Measurements from ENCODE around the gene ERLEC1. TPM values are rescaled to one million over a fixed set of nuclear protein-coding genes. Genes with fewer than 3 reads are reported as not detected.

Gene ERLEC1
- total RNA-seq, 1 experiment from 2014 or later = 21.6 TPM

- no peak overlapping the region for H3K56ac ChIP-seq (ENCODE audit: insufficient read length, low read depth, low read length)
- no peak overlapping the region for H3K9ac ChIP-seq (ENCODE audit: extremely low read depth, insufficient read length, low read length)
- no peak overlapping the region for H3T11ph ChIP-seq (ENCODE audit: low read length)
- H3K27me3 ChIP-seq (ENCODE audit: insufficient read depth, low read length) = no peaks in the 10 kb centered on the region
- Mint-ChIP-seq H3K4me3 (no peak overlapping the region), H3K4me1 (peaks cover 0 to 8% of the 10 kb centered on the region in 2 experiments; a peak in 2 of 4 replicates), H3K27ac (no peak overlapping the region), H3K27me3 (ENCODE audit: low read depth) (no peaks in the 10 kb centered on the region), H3K36me3 (ENCODE audit: insufficient read depth in 1 of 3, low read depth in 3 of 3) (peaks cover 3 to 35% (median 33%) of the 10 kb centered on the region in 3 experiments), H3K9me3 (no peaks in the 10 kb centered on the region)
- no peak for TF ChIP-seq CTCF (conservative IDR thresholded peaks at IDR 0.05)
- H2BK120ac ChIP-seq (ENCODE audit: low read depth, low read length, poor library complexity, severe bottlenecking) = no peak overlapping the region
- no peak overlapping the region for H4K5ac ChIP-seq (ENCODE audit: insufficient read length, low read depth, low read length)
- no CpG with 5 or more reads among the region's 1 CpG for WGBS (ENCODE audit: extremely low coverage, insufficient read length, low lambda C conversion rate)
- no peak overlapping the region for H2BK15ac ChIP-seq (ENCODE audit: low read depth, low read length)
- no peak overlapping the region for H3K4me2 ChIP-seq (ENCODE audit: insufficient read depth, insufficient read length, low read length)
- H2BK5ac ChIP-seq (ENCODE audit: insufficient read length, low read length) = no peak overlapping the region
- no peak for DNase-seq
- H3K79me1 ChIP-seq (ENCODE audit: insufficient read depth, low read depth, low read length, poor library complexity, severe bottlenecking) = no peaks in the 10 kb centered on the region
- H2BK12ac ChIP-seq (ENCODE audit: insufficient read length, low read depth, low read length) = no peak overlapping the region
- no peak overlapping the region for H3K27ac ChIP-seq (ENCODE audit: insufficient read length, low read depth, low read length)
- H3K79me2 ChIP-seq (ENCODE audit: insufficient read depth, low read length) = no peaks in the 10 kb centered on the region
- H3K18ac ChIP-seq (ENCODE audit: insufficient read length, low read depth, low read length) = no peak overlapping the region
- no peaks in the 10 kb centered on the region for H3K9me3 ChIP-seq (ENCODE audit: control insufficient read depth, low read depth, low read length)
- H4K91ac ChIP-seq (ENCODE audit: insufficient read length, low read depth, low read length) = no peak overlapping the region
- H3K4me1 ChIP-seq (ENCODE audit: insufficient read depth, low read length) = no peaks in the 10 kb centered on the region
- H2BK20ac ChIP-seq (ENCODE audit: low read depth, low read length, poor library complexity, severe bottlenecking) = no peak overlapping the region
- no peak overlapping the region for H2AK5ac ChIP-seq (ENCODE audit: insufficient read length, low read length)
- H2AFZ ChIP-seq (ENCODE audit: low read length) = no peak overlapping the region
- H3K14ac ChIP-seq (ENCODE audit: insufficient read depth, low read length) = no peak overlapping the region
- no peak overlapping the region for H3K23ac ChIP-seq (ENCODE audit: insufficient read length, low read depth, low read length)
- no peak overlapping the region for H4K8ac ChIP-seq (replicated peaks; ENCODE audit: insufficient read length, low read depth, low read length)
- no peak overlapping the region for H3K4ac ChIP-seq (ENCODE audit: low read depth, low read length)
- no peaks in the 10 kb centered on the region for H3K23me2 ChIP-seq (ENCODE audit: insufficient read length, low read depth, low read length, poor library complexity, severe bottlenecking)
- no peaks in the 10 kb centered on the region for H4K20me1 ChIP-seq (ENCODE audit: control insufficient read depth, insufficient read depth, insufficient read length)
Measured at GRCh38 chr2:53751728-53752127, 35.1 kb upstream of the ERLEC1 start.
